ENCODE results near the gene LRRC4C. TPM values are rescaled to one million over a fixed set of nuclear protein-coding genes. Genes with fewer than 3 reads are reported as not detected.

The LRRC4C gene
- total RNA-seq, 6 experiments from 2014 or later = 0.25 to 0.43 (median 0.27) TPM

- Histone ChIP-seq H3K4me1 (no peaks in the 10 kb centered on the region), H3K4me3 (no peak overlapping the region), H3K27ac (no peak overlapping the region), H3K9me3 (peaks cover 0 to 4% (median 0%) of the 10 kb centered on the region in 4 donors), H3K27me3 (no peaks in the 10 kb centered on the region), H3K36me3 (no peaks in the 10 kb centered on the region)
- intact Hi-C loops (cut with DNase I) = no loop called here
- no peak for ATAC-seq
- DNase-seq = no peak
- WGBS (ENCODE audit: insufficient coverage, low coverage, low lambda C conversion rate, missing lambda C conversion rate) = 50% methylated on average over 1 of the region's 1 CpG
- TF ChIP-seq CTCF (IDR thresholded peaks at IDR 0.05) = no peak
- no peak for TF ChIP-seq POLR2A (IDR thresholded peaks at IDR 0.05)
These were observed 1339.8 kb downstream of the LRRC4C start for GRCh38 chr11:40119661-40120060.

GRCh38 chr11:40118780-40119179 is 1340.7 kb downstream of the LRRC4C start:
- H3K27ac ChIP-seq = no peak overlapping the region
- H3K9me3 ChIP-seq = peaks cover 0 to 3% (median 0%) of the 10 kb centered on the region in 4 donors
- no peaks in the 10 kb centered on the region for H3K27me3 ChIP-seq
- ATAC-seq = no peak
- intact Hi-C loops (cut with DNase I) = no loop called here
- no peak for TF ChIP-seq POLR2A (IDR thresholded peaks at IDR 0.05)
- no peak for TF ChIP-seq CTCF (IDR thresholded peaks at IDR 0.05)
- DNase-seq = no peak
- no peaks in the 10 kb centered on the region for H3K36me3 ChIP-seq
- no peak overlapping the region for H3K4me3 ChIP-seq
- WGBS (ENCODE audit: insufficient coverage, low coverage, low lambda C conversion rate, missing lambda C conversion rate) = 51% methylated on average over 2 of the region's 2 CpGs
- H3K4me1 ChIP-seq = no peaks in the 10 kb centered on the region

GRCh38 chr11:40118026-40118425 is 1341.4 kb downstream of the LRRC4C start:
- Histone ChIP-seq H3K27me3 (no peaks in the 10 kb centered on the region), H3K27ac (no peak overlapping the region), H3K9me3 (no peaks in the 10 kb centered on the region), H3K4me1 (no peaks in the 10 kb centered on the region), H3K36me3 (no peaks in the 10 kb centered on the region), H3K4me3 (no peak overlapping the region)
- TF ChIP-seq POLR2A (IDR thresholded peaks at IDR 0.05) (no peak), CTCF (IDR thresholded peaks at IDR 0.05) (no peak)
- no peak for ATAC-seq
- DNase-seq = no peak
- WGBS (ENCODE audit: insufficient coverage, low coverage, low lambda C conversion rate, missing lambda C conversion rate) = 42% methylated on average over 1 of the region's 1 CpG
- intact Hi-C loops (cut with DNase I) = no loop called here

GRCh38 chr11:40104941-40105550 is 1354.4 kb downstream of the LRRC4C start:
- DNase-seq (no peak), ATAC-seq (no peak)
- Histone ChIP-seq H3K4me3 (no peak overlapping the region), H3K36me3 (no peaks in the 10 kb centered on the region), H3K9me3 (no peaks in the 10 kb centered on the region), H3K27ac (no peak overlapping the region), H3K4me1 (no peaks in the 10 kb centered on the region), H3K27me3 (no peaks in the 10 kb centered on the region)
- intact Hi-C loops (cut with DNase I) = no loop called here
- 43% methylated on average over 3 of the region's 5 CpGs for WGBS (ENCODE audit: insufficient coverage, low coverage, low lambda C conversion rate, missing lambda C conversion rate)
- TF ChIP-seq CTCF (IDR thresholded peaks at IDR 0.05) = no peak
- TF ChIP-seq POLR2A (IDR thresholded peaks at IDR 0.05) = no peak

GRCh38 chr11:40100781-40101180 is 1358.7 kb downstream of the LRRC4C start:
- no peak for ATAC-seq
- 69% methylated on average over 5 of the region's 5 CpGs for WGBS (ENCODE audit: insufficient coverage, low coverage, low lambda C conversion rate, missing lambda C conversion rate)
- no peaks in the 10 kb centered on the region for H3K36me3 ChIP-seq
- no peaks in the 10 kb centered on the region for H3K9me3 ChIP-seq
- no peaks in the 10 kb centered on the region for H3K4me1 ChIP-seq
- no peak overlapping the region for H3K27ac ChIP-seq
- H3K4me3 ChIP-seq = no peak overlapping the region
- H3K27me3 ChIP-seq = no peaks in the 10 kb centered on the region
- TF ChIP-seq POLR2A (IDR thresholded peaks at IDR 0.05) (no peak), CTCF (IDR thresholded peaks at IDR 0.05) (no peak)
- DNase-seq = no peak
- intact Hi-C loops (cut with DNase I) = no loop called here
